Measurements from ENCODE around the gene HCST. TPM values are rescaled to one million over a fixed set of nuclear protein-coding genes. Genes with fewer than 3 reads are reported as not detected.

The HCST gene
- total and polyA plus RNA-seq, 2 of the 4 experiments (the other 2 are of a cell fraction), result 1.5 TPM; not detected in 1

DNA sequence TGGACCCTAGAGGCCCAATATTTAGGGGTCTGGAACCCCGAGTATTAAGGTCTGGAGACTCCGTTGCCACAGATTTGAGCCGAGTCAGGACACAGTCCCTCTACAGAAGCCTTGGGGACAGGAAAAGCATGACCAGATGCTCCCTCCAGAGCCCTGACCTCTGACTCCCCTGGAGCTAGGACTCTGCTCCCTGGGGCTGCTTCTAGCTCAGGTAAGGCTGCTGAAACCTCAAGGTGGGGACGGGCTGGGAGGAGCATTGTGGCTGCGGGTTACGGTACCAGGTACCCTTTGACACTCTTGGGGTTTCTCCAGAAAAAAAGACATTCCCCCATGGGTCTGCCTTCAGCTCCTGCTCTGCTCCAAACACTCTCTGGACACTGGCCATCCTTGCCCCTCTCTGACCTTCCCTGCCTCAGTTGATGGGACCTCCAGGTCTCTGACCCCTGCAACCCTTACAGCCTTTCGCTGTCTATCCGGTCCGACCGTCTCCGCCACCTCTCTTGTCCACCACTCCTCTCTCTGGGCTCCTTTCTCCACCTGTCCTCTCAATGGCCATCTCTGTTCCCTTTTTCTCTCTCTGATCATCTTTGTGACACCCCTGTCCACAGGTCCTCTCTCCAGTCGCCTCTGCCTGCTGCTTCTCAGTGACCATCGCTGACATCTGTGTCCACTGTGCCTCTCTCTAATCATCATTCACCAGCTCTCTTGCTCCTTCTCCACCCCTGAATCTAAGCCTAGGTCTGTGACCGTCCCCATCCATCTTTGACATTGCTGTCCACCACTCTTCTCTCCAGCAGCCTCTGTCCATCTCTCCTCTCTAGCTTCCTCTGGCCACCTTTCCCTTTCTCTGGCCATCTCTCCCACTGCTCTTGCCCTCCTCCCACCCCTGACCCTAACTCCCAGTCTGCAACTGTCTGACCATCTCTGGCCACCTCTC lies 35.3 kb downstream of the HCST start:
- Histone ChIP-seq H3K36me3 (ENCODE audit: control insufficient read depth, insufficient read depth, low read length) (peaks cover 8% of the 10 kb centered on the region; the same call in 1 of the 2 replicates), H3K23ac (ENCODE audit: low read depth, low read length) (peak overlapping the region; percentile 4; the same call in 1 of the 2 replicates), H2BK5ac (ENCODE audit: low read depth, low read length, poor library complexity, severe bottlenecking) (no peak overlapping the region), H2AK9ac (replicated peaks; ENCODE audit: low read depth, low read length, poor library complexity) (no peak overlapping the region), H3K4me3 (ENCODE audit: insufficient read depth, low read depth, low read length) (peak overlapping the region; percentile 80), H3K27ac (ENCODE audit: insufficient read depth, low read length) (no peak overlapping the region), H4K8ac (ENCODE audit: low read depth in 2 of 2, low read length in 2 of 2) (no peak overlapping the region), H3K4me1 (ENCODE audit: control insufficient read depth, insufficient read depth, low read length) (peaks cover 8% of the 10 kb centered on the region), H3K56ac (ENCODE audit: extremely low read depth, insufficient read depth, low read length) (no peak overlapping the region), H3K9me3 (ENCODE audit: control insufficient read depth, insufficient read depth, low read length) (no peaks in the 10 kb centered on the region), H2AK5ac (ENCODE audit: low read depth, low read length) (no peak overlapping the region), H4K20me1 (ENCODE audit: insufficient read depth, low read length) (peaks cover 17% of the 10 kb centered on the region; the same call in 1 of the 2 replicates), H2AFZ (replicated peaks; ENCODE audit: low read length, poor library complexity) (no peak overlapping the region), H3K4me2 (ENCODE audit: low read depth, low read length) (peak overlapping the region; percentile 85), H2BK15ac (ENCODE audit: low read depth, low read length) (no peak overlapping the region), H2BK120ac (ENCODE audit: low read depth, low read length) (no peak overlapping the region), H3K4ac (ENCODE audit: low read depth, low read length) (no peak overlapping the region), H3K9ac (ENCODE audit: low read depth, low read length) (no peak overlapping the region), H3K27me3 (ENCODE audit: control insufficient read depth, insufficient read depth, low read length) (no peaks in the 10 kb centered on the region), H4K5ac (ENCODE audit: low read depth, low read length) (no peak overlapping the region), H3K9me1 (ENCODE audit: insufficient read depth, low read length) (peaks cover 9% of the 10 kb centered on the region), H3K14ac (replicated peaks; ENCODE audit: low read depth, low read length) (no peak overlapping the region), H3K18ac (ENCODE audit: low read depth, low read length) (no peak overlapping the region), H4K91ac (ENCODE audit: insufficient read depth, low read depth, low read length) (no peak overlapping the region), H2BK20ac (ENCODE audit: low read depth, low read length) (no peak overlapping the region), H3K79me1 (ENCODE audit: low read depth in 1 of 2, low read length in 2 of 2) (peaks cover 15 to 31% of the 10 kb centered on the region in 2 experiments)
- in situ Hi-C loops (cut with MboI; ENCODE audit: low sequenced_read_pairs) (no loop called here), intact Hi-C loops (cut with micrococcal nuclease) (loop anchor here (5.0 kb wide), 1 partner anchor 115 kb away; the partner anchor contains the start of genes THAP8 and WDR62), dilution Hi-C loops (cut with HindIII; ENCODE audit: low sequenced_read_pairs, unreplicated experiment) (no loop called here)
- DNase-seq, result no peak
- no peak for TF ChIP-seq RCOR1 (IDR thresholded peaks at IDR 0.05; ENCODE audit: insufficient replicate concordance, low read length)
- no peak for TF ChIP-seq CEBPB (IDR thresholded peaks at IDR 0.05; ENCODE audit: low read depth, low read length)
- no peak for TF ChIP-seq NFE2L2 (IDR thresholded peaks at IDR 0.05; ENCODE audit: low read depth, low read length)
- TF ChIP-seq CHD1 (IDR thresholded peaks at IDR 0.05; ENCODE audit: low read depth, low read length), result no peak
- TF ChIP-seq, protein P1, sequence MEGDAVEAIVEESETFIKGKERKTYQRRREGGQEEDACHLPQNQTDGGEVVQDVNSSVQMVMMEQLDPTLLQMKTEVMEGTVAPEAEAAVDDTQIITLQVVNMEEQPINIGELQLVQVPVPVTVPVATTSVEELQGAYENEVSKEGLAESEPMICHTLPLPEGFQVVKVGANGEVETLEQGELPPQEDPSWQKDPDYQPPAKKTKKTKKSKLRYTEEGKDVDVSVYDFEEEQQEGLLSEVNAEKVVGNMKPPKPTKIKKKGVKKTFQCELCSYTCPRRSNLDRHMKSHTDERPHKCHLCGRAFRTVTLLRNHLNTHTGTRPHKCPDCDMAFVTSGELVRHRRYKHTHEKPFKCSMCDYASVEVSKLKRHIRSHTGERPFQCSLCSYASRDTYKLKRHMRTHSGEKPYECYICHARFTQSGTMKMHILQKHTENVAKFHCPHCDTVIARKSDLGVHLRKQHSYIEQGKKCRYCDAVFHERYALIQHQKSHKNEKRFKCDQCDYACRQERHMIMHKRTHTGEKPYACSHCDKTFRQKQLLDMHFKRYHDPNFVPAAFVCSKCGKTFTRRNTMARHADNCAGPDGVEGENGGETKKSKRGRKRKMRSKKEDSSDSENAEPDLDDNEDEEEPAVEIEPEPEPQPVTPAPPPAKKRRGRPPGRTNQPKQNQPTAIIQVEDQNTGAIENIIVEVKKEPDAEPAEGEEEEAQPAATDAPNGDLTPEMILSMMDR (conservative IDR thresholded peaks at IDR 0.05; ENCODE audit: low read depth, low read length), result no peak
- TF ChIP-seq, protein P2, sequence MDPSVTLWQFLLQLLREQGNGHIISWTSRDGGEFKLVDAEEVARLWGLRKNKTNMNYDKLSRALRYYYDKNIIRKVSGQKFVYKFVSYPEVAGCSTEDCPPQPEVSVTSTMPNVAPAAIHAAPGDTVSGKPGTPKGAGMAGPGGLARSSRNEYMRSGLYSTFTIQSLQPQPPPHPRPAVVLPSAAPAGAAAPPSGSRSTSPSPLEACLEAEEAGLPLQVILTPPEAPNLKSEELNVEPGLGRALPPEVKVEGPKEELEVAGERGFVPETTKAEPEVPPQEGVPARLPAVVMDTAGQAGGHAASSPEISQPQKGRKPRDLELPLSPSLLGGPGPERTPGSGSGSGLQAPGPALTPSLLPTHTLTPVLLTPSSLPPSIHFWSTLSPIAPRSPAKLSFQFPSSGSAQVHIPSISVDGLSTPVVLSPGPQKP (IDR thresholded peaks at IDR 0.05; ENCODE audit: borderline replicate concordance, low read depth, low read length), result no peak
- no peak for TF ChIP-seq POLR2A (IDR thresholded peaks at IDR 0.05; ENCODE audit: low read depth, low read length)
- TF ChIP-seq MAZ (IDR thresholded peaks at IDR 0.05; ENCODE audit: borderline replicate concordance, low read depth, low read length), result no peak
- TF ChIP-seq RAD21 (IDR thresholded peaks at IDR 0.05; ENCODE audit: low read length), result no peak
- TF ChIP-seq RFX5 (IDR thresholded peaks at IDR 0.05; ENCODE audit: low read depth, low read length), result no peak
- TF ChIP-seq BHLHE40 (IDR thresholded peaks at IDR 0.05; ENCODE audit: low read depth, low read length), result no peak
- BruUV-seq (replicated peaks), result no TSS peak
- CTCF ChIA-PET, result no interaction called here
- 64% methylated on average over 9 of the region's 14 CpGs; no CpG with 5 or more reads in 1 of the 2 experiments for WGBS, 2 experiments (ENCODE audit: extremely low coverage in 2 of 2, insufficient read length in 1 of 2)
- POLR2A ChIA-PET (ENCODE audit: unreplicated experiment), result no interaction called here
- ATAC-seq (ENCODE audit: low read depth), result no peak

Measured in IMR-90 (cell line).